Measurements from ENCODE around the gene ENTPD5. TPM values are rescaled to one million over a fixed set of nuclear protein-coding genes. Genes with fewer than 3 reads are reported as not detected.

The ENTPD5 gene
- polyA plus RNA-seq, 1 of the 3 experiments (the other 2 are of a cell fraction), result 5.5 TPM

- H4K20me1 ChIP-seq (ENCODE audit: insufficient read depth), result 0 out of 2 replicates have a peak, but pooled peaks cover 6% of the 10 kb centered on the region
- H3K9me2 ChIP-seq, result no peaks in the 10 kb centered on the region
- ChIA-PET CTCF (no interaction called here), POLR2A (interaction anchor here (0.7 kb wide), 1 partner anchor 16 kb away, joined by 3 read pairs; no protein-coding TSS in a partner anchor)
- no peak overlapping the region for H3K4me2 ChIP-seq
- peaks cover 46 to 69% of the 10 kb centered on the region in 2 experiments for H3K36me3 ChIP-seq (replicated peaks in 1 of 2; ENCODE audit: control insufficient read depth in 1 of 2, insufficient read depth in 2 of 2, low read length in 1 of 2)
- H3K9me3 ChIP-seq, result no peaks in the 10 kb centered on the region
- WGBS (ENCODE audit: low lambda C conversion rate), result 96% methylated on average over 3 of the region's 3 CpGs
- DNase-seq, result no peak
- no peak overlapping the region for H3K4me3 ChIP-seq (ENCODE audit: low read depth in 2 of 2, low read length in 1 of 2)
- H3K4me1 ChIP-seq (ENCODE audit: control insufficient read depth in 1 of 2, insufficient read depth in 2 of 2, low read depth in 1 of 2, low read length in 1 of 2), result no peaks in the 10 kb centered on the region
- H3K9ac ChIP-seq, result no peak overlapping the region
- peaks cover 25% of the 10 kb centered on the region for H3F3A ChIP-seq (replicated peaks; ENCODE audit: insufficient read depth)
- no peaks in the 10 kb centered on the region for H3K27me3 ChIP-seq (ENCODE audit: insufficient read depth)
- H3K27ac ChIP-seq (ENCODE audit: low read depth in 2 of 2, low read length in 1 of 2), result no peak overlapping the region
- TF ChIP-seq TCF12 (IDR thresholded peaks at IDR 0.05) (no peak), SMC3 (IDR thresholded peaks at IDR 0.05; ENCODE audit: low read depth, low read length) (no peak), CHD2 (IDR thresholded peaks at IDR 0.05; ENCODE audit: low read length, partially characterized antibody) (no peak), EZH2phosphoT487 (IDR thresholded peaks at IDR 0.05; ENCODE audit: borderline replicate concordance, low read depth) (no peak)
- no peak overlapping the region for H2AFZ ChIP-seq (ENCODE audit: low read depth)
- peaks cover 66% of the 10 kb centered on the region for H3K79me2 ChIP-seq (ENCODE audit: insufficient read depth)
Measured at GRCh38 chr14:73913256-73913655, 105.8 kb downstream of the ENTPD5 start.

- TF ChIP-seq RXRA (IDR thresholded peaks at IDR 0.05; ENCODE audit: borderline replicate concordance, low read depth) (no peak), CTCF (IDR thresholded peaks at IDR 0.05) (no peak), POLR2AphosphoS5 (IDR thresholded peaks at IDR 0.05; ENCODE audit: low read depth, low read length) (no peak), TEAD4 (IDR thresholded peaks at IDR 0.05; ENCODE audit: borderline replicate concordance, insufficient read depth) (no peak)
- Histone ChIP-seq H3F3A (replicated peaks; ENCODE audit: insufficient read depth) (peaks cover 20% of the 10 kb centered on the region), H3K4me3 (ENCODE audit: low read depth in 2 of 2, low read length in 1 of 2) (no peak overlapping the region), H3K9me2 (no peaks in the 10 kb centered on the region), H3K27me3 (ENCODE audit: insufficient read depth) (no peaks in the 10 kb centered on the region), H3K4me2 (no peak overlapping the region), H3K36me3 (replicated peaks in 1 of 2; ENCODE audit: control insufficient read depth in 1 of 2, insufficient read depth in 2 of 2, low read length in 1 of 2) (peaks cover 69 to 81% of the 10 kb centered on the region in 2 experiments), H3K9ac (no peak overlapping the region), H3K4me1 (ENCODE audit: control insufficient read depth in 1 of 2, insufficient read depth in 2 of 2, low read depth in 1 of 2, low read length in 1 of 2) (no peaks in the 10 kb centered on the region), H3K27ac (ENCODE audit: low read depth in 2 of 2, low read length in 1 of 2) (no peak overlapping the region), H2AFZ (ENCODE audit: low read depth) (no peak overlapping the region), H3K9me3 (no peaks in the 10 kb centered on the region), H4K20me1 (ENCODE audit: insufficient read depth) (no peaks in the 10 kb centered on the region), H3K79me2 (ENCODE audit: insufficient read depth) (peaks cover 54% of the 10 kb centered on the region; the same call in 1 of the 2 replicates)
- no peak for DNase-seq
- ChIA-PET CTCF (interaction anchor here (1.2 kb wide), 1 partner anchor 35 kb away, joined by 3 read pairs; no protein-coding TSS in a partner anchor), POLR2A (no interaction called here)
- WGBS (ENCODE audit: low lambda C conversion rate), result 94% methylated on average over 1 of the region's 1 CpG
Measured at GRCh38 chr14:73909681-73910080, 109.4 kb downstream of the ENTPD5 start.

Small RNA genes within 50 kb of the gene (small RNA-seq; reads per million reads assigned to genes)
- gene AC005480.2, result 0 to 0.21 (median 0) reads per million in 7 experiments

Other genes starting within 250 kb of the ENTPD5 start
- 7.1 and 9.7 TPM in 2 replicates for gene PTGR2, start 167.5 kb downstream of the ENTPD5 start, polyA plus RNA-seq (2012; rRNA removed)
- gene ZNF410, start 132.4 kb downstream of the ENTPD5 start, polyA plus RNA-seq (2012; rRNA removed), result 22.8 and 28.7 TPM in 2 replicates
- gene FAM161B, start 69.2 kb downstream of the ENTPD5 start, polyA plus RNA-seq (2012; rRNA removed), result 1.4 and 2.2 TPM in 2 replicates
- gene COQ6, start 69.0 kb downstream of the ENTPD5 start, polyA plus RNA-seq (2012; rRNA removed), result 38.8 and 55.9 TPM in 2 replicates
- gene BBOF1, start 61 bp upstream of the ENTPD5 start, polyA plus RNA-seq (2012; rRNA removed), result 1.9 and 2.1 TPM in 2 replicates
- 9.4 and 12.9 TPM in 2 replicates for gene ALDH6A1, start 65.2 kb upstream of the ENTPD5 start, polyA plus RNA-seq (2012; rRNA removed)
- 4.9 and 5.9 TPM in 2 replicates for gene LIN52, start 65.7 kb upstream of the ENTPD5 start, polyA plus RNA-seq (2012; rRNA removed)
- gene VSX2, start 220.2 kb upstream of the ENTPD5 start, polyA plus RNA-seq (2012; rRNA removed), result not detected in 2 replicates